NCI-H1092 (cell line): Measurements from ENCODE around the gene LARGE1.

Source experiments
- DNase-seq: peaks from one replicate; lab custom pipeline; 2025; lab: John Stamatoyannopoulos, UW

LARGE1 gene

DNA sequence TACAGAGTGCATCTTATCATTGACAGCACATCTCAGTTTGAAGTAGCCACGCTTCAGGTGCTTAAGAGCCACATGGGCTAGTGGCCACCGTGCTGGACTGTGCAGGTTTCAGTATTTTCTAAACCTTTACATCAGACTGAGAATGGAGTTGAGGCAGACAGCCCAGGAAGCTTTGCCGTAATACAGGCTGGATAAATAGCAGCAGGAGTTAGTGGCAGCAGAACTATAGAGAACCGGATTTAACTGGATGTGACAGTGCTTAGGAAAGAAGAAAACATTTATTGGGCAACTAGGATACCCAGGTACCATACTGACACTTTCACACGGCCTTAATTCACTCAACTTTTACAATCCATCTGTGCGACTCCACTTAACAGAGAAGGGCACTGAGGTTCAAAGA lies 145.5 kb downstream of the LARGE1 start:
- no peak for DNase-seq

- no peak for DNase-seq
Observed at GRCh38 chr22:33772745-33773144, 147.5 kb downstream of the LARGE1 start.

DNA sequence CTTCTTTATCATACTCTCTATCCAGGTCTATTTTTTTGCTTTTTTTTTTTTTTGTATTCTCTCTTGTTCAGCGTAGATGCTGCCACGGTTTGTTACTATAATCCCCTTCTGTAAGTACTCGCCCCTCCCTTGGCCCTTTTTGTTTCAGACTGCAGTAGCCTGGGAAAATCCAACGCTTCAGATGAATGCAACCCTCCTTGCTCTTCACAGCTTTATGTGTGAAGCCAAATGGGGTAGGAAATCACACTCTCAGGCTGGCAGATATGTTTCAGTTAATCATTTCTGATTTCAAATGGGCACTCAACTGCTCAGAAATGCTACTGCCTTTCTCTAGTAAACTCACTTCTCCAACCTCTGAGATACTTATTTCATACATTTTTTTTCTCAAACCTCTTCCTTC lies 149.1 kb downstream of the LARGE1 start:
- DNase-seq = no peak

DNA sequence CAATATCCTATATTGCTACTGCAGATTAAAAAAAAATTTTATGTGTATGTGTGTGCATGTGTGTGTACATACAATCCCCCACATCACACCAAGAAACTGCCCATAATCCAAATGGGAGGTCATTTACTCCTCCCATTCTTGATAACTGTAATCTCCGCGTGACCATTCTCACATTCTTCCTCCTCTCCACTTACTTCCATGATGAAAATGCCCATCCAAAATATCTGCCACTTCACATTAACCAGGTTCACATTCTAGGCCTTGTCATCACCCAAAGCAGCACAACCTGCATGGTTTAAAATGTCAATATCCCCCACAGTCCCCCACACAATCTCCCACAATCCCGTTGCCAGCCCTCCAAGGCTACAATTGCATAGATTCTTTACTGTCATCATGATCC lies 149.6 kb downstream of the LARGE1 start:
- DNase-seq = no peak

- no peak for DNase-seq
Observed at GRCh38 chr22:33766091-33766490, 154.2 kb downstream of the LARGE1 start.

DNA sequence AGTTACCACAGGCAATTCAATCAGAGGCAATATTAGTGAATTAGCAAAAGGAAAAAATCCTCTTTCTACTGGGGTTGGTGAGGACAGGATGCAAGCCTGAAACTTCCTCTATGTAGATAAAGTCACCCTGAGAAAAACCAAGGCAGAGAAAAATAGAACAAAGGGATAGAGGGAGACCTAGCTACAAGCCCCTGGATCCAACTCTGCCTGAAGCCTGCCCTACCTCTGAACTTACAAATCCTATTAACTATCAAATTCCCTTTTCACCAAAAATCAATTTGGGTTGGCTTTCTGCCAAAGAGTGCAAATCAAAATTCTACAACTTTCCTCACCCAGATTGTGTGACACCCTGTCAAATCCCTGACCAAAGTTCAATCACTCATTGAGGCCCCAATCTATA lies 161.3 kb downstream of the LARGE1 start:
- DNase-seq = no peak

DNA sequence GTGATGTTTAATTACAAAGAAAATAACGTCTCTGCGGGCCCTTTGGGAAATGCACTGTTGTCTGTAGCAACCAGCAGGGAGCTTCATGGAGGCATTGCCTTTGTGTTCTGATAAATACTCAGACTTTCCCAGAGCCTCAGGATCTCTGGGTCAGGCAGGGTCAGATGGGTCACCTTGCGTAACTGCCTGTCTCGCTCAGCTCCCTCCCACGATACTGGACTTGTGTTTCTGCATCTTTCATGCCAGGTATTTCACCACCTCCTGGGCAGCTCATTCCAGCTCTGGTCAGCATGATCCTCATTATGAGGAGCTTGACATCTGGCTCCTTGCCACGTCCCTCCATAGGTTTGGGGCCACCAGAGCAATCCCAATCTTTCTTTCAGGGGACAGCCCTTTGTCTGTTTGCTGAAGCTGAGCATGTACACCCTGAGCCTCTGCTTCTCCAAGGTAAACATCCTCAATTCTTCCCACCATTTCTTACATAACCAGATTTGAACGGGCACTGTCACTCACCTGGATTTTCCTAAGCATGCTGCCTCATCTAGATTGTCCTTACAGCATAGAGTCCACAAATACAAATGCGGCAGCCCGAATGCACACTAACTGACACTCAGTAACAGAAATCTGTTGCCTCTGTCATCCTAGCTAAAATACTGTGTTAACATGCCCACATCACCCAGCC lies 162.3 kb downstream of the LARGE1 start:
- peak; percentile 66 for DNase-seq

DNA sequence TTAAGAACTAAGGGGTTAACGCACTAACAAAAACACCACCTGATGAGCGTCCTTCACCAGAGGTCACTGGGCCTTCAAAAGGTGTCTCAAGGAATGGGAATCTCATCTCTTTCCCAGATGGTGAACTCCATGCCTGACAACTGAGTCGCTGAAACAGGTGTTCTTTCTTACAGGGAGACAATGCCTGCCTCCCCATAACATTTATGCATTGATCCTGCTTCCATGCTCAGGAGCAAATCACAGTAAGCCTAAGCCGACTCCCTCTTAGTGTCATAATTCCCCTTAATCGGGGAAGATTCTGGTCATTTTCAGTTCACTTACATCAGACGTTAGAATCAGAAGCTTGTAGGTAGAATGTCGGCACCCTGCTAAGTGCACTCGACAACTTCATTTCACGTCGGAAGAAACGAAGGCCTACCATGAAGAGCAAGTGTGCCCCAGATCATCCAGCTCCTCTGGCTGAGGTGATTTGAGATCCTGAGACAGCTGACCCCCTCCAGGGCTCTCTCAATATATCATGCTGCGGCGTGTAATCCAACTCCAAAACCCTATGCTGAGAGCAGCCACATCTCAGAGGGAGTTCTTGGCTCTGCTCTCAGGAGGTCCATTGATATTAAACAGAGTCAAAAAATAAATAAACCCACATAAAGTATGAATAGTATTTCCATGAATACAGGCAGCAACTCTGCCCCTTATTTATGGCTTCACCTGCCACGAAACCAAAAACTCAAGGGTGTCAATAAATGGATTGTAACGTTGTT lies 163.1 kb downstream of the LARGE1 start:
- DNase-seq = peak; percentile 67

GRCh38 chr22:33756508-33756949 lies 163.7 kb downstream of the LARGE1 start:
- DNase-seq = peak; percentile 2

- no peak for DNase-seq
Observed at GRCh38 chr22:33748714-33749113, 171.6 kb downstream of the LARGE1 start.

- peak; percentile 59 for DNase-seq
Observed at GRCh38 chr22:33747576-33748180, 172.6 kb downstream of the LARGE1 start.

GRCh38 chr22:33747029-33747428 lies 173.2 kb downstream of the LARGE1 start:
- no peak for DNase-seq

GRCh38 chr22:33746501-33746928 lies 173.8 kb downstream of the LARGE1 start:
- no peak for DNase-seq

- no peak for DNase-seq
Observed at GRCh38 chr22:33745501-33745900, 174.8 kb downstream of the LARGE1 start.

- DNase-seq = no peak
Observed at GRCh38 chr22:33743756-33744155, 176.5 kb downstream of the LARGE1 start.

DNA sequence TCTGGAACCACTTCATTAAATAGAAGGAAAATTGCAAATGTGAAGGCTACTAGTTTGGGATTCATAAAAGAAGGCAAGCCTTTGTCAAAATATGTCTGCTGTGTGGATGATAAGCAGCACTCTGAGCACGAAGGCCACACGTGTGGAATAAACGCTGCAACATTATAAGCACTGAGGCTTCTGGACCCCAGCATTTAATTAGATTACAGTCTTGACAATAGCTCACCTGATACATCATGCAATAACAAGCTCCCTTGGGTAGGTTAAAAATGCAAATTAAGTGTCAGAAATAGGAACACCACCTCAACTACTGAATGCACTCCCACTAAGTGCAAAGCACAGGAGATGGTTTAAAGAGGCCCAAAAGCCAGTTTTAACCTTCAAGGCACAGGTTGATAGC lies 179.3 kb downstream of the LARGE1 start:
- no peak for DNase-seq

- DNase-seq = no peak
Observed at GRCh38 chr22:33739516-33739915, 180.8 kb downstream of the LARGE1 start.

- DNase-seq = no peak
Observed at GRCh38 chr22:33737662-33738061, 182.6 kb downstream of the LARGE1 start.

GRCh38 chr22:33735978-33736377 lies 184.3 kb downstream of the LARGE1 start:
- DNase-seq = no peak

DNA sequence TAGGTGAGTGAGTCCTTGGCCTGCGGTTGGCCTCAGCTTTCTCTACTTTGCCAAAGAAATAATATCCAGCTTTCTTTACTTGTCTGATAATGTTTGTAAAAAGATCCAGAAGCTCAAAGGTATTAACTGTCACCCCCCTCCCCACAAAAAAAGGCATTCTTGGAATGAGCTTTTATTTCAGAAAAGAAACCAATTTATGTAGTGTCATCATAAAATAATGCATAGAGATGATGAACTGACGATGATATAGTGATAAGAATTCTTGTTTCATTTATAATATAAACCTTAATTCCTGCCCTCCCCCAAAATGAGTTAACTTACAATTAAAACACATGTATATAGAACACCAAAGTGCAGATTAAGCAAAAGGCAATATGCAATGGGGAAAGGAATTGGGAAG lies 191.4 kb downstream of the LARGE1 start:
- DNase-seq = no peak

- no peak for DNase-seq
Observed at GRCh38 chr22:33726294-33726734, 194.0 kb downstream of the LARGE1 start.

DNA sequence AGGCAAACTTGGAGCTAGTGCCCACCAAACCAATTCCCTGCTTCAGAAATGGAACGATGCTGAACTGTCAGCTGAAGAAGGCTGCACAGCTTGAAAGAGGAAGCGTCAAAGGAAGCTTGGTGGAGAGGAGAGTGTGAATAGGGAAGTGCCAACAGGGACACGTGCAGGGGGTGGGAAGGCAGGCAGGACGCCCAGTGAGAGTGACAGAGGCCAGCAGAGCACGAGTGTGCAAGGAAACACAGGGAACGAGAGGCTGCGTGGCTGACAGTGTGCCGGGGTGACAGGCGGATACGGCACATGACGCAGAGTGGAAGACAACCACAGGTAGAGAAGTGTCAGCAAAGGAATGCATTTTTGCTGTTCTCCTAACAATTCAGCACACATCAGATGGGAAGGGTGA lies 196.4 kb downstream of the LARGE1 start:
- DNase-seq = no peak

GRCh38 chr22:33722816-33723215 lies 197.5 kb downstream of the LARGE1 start:
- DNase-seq = no peak
